Karpas-422 (cell line): ENCODE measurements around the gene RLN2. TPM values are rescaled to one million over a fixed set of nuclear protein-coding genes. Genes with fewer than 3 reads are reported as not detected.

Experiments
- DNase-seq: peaks from one replicate; pipeline ENCODE4 v3.0.0-alpha.2; 2015
- H2AFZ ChIP-seq: fragments of 200-600 bp; sonication (generic); 2 replicates; pipeline ENCODE4 v1.6.1; 2014; ENCODE audit warnings: antibody characterized with exemption, low read length, mixed read lengths
- H3K27ac ChIP-seq: fragments of 200-600 bp; sonication (generic); 2 replicates; pipeline ENCODE4 v1.5.1; 2014; ENCODE audit warnings: mild to moderate bottlenecking, low read length, moderate library complexity
- H3K27me3 ChIP-seq: fragments of 200-600 bp; sonication (generic); 2 replicates; pipeline ENCODE4 v1.6.1; 2014; ENCODE audit warnings: low read length, mixed read lengths
- H3K36me3 ChIP-seq: fragments of 200-600 bp; sonication (generic); 2 replicates; pipeline ENCODE4 v1.6.1; 2014; ENCODE audit warnings: low read length, mixed read lengths; ENCODE audit not compliant: insufficient read depth
- H3K4me1 ChIP-seq: fragments of 200-600 bp; sonication (generic); 2 replicates; pipeline ENCODE4 v1.6.1; 2014; ENCODE audit warnings: mild to moderate bottlenecking, low read length, mixed read lengths
- H3K4me2 ChIP-seq: fragments of 200-600 bp; sonication (generic); 2 replicates; pipeline ENCODE4 v1.6.1; 2014; ENCODE audit warnings: low read length, low read depth, mild to moderate bottlenecking; ENCODE audit not compliant: poor library complexity, severe bottlenecking
- H3K4me3 ChIP-seq: fragments of 200-600 bp; sonication (generic); 2 replicates; pipeline ENCODE4 v1.5.1; 2014; ENCODE audit warnings: mild to moderate bottlenecking, antibody characterized with exemption, low read length, mixed read lengths
- H3K79me2 ChIP-seq: fragments of 200-600 bp; sonication (generic); 2 replicates; pipeline ENCODE4 v1.6.1; 2014; ENCODE audit warnings: mild to moderate bottlenecking, low read length, mixed read lengths
- H3K9ac ChIP-seq: fragments of 200-600 bp; sonication (generic); 2 replicates; pipeline ENCODE4 v1.6.0; 2014; ENCODE audit warnings: low read length
- H3K9me2 ChIP-seq: fragments of 200-600 bp; sonication (generic), shearing (Covaris generic); replicated peaks from 2 replicates; pipeline ENCODE4 v1.6.0; 2014; ENCODE audit warnings: mild to moderate bottlenecking, low read length, moderate library complexity; ENCODE audit not compliant: insufficient read depth
- H3K9me3 ChIP-seq: fragments of 300-700, 200-600 bp; sonication (generic); 2 replicates; pipeline ENCODE4 v1.6.1; 2014; ENCODE audit warnings: low read length, mixed read lengths
- H4K20me1 ChIP-seq: fragments of 200-600 bp; sonication (generic); 2 replicates; pipeline ENCODE4 v1.6.1; 2014; ENCODE audit warnings: mild to moderate bottlenecking, antibody characterized with exemption, low read length, low read depth; ENCODE audit not compliant: insufficient read depth
- small RNA-seq: library from RNA; depleted of rRNA; stranded (forward); fragments of <200 nt; gene quantifications from one replicate; pipeline ENCODE3, GENCODE V24; 2014
- total RNA-seq: library from RNA; depleted of rRNA; stranded (reverse); fragments of >200 nt; shearing (Covaris generic); gene quantifications from 2 replicates; pipeline ENCODE4 v1.2.3, GENCODE V29; 2014; ENCODE audit warnings: low replicate concordance; rRNA removed

RLN2 gene
- total RNA-seq, 1 experiment from 2014 or later = not detected

- Histone ChIP-seq H4K20me1 (no peaks in the 10 kb centered on the region), H3K27ac (no peak overlapping the region), H3K4me1 (no peaks in the 10 kb centered on the region), H3K79me2 (no peaks in the 10 kb centered on the region), H3K9ac (no peak overlapping the region), H2AFZ (no peak overlapping the region), H3K27me3 (no peaks in the 10 kb centered on the region), H3K36me3 (no peaks in the 10 kb centered on the region), H3K9me2 (no peaks in the 10 kb centered on the region), H3K4me3 (no peak overlapping the region), H3K4me2 (no peak overlapping the region), H3K9me3 (no peaks in the 10 kb centered on the region)
- peak; percentile 55 for DNase-seq
These were observed 40.9 kb downstream of the RLN2 start for GRCh38 chr9:5263351-5264218.

Small RNAs within 50 kb of the gene (small RNA-seq; reads per million reads assigned to genes)
- gene HMGN2P31 = not detected

Other genes with a start within 250 kb of the RLN2 start
- not detected in 2 replicates for gene INSL6, start 119.1 kb downstream of the RLN2 start, total RNA-seq
- not detected in 2 replicates for gene INSL4, start 73.3 kb downstream of the RLN2 start, total RNA-seq
- 0.37 TPM in 1 of 2 replicates, not detected in the other for gene RLN1, start 35.2 kb upstream of the RLN2 start, total RNA-seq
- gene PLGRKT, start 133.2 kb upstream of the RLN2 start, total RNA-seq = 18.7 and 53.1 TPM in 2 replicates
- gene CD274, start 145.8 kb upstream of the RLN2 start, total RNA-seq = 0.11 and 0.29 TPM in 2 replicates
- gene PDCD1LG2, start 205.8 kb upstream of the RLN2 start, total RNA-seq = not detected in 2 replicates